Fibroblast of the aortic adventitia (primary cell): ENCODE results near the gene SDF2. TPM values are rescaled to one million over a fixed set of nuclear protein-coding genes. Genes with fewer than 3 reads are reported as not detected.
"Not testable (repeated sequence)": the region's sequence is repeated elsewhere in the genome, so short reads cannot be mapped to it uniquely, and the experiment has no call there.

Experiments used
- DNase-seq: peaks from one replicate; pipeline ENCODE4 v3.0.0-alpha.2; 2010; ENCODE audit warnings: low read depth
- H3K4me3 ChIP-seq: 2 replicates; pipeline ENCODE4 v1.5.1; 2011; ENCODE audit warnings: low read depth, mild to moderate bottlenecking, control low read depth, low read length, moderate library complexity
- total RNA-seq: library from RNA; depleted of rRNA; stranded (reverse); fragments of >200 nt; gene quantifications from 2 replicates; pipeline ENCODE4 v1.2.3, GENCODE V29; 2012; ENCODE audit warnings: low replicate concordance
- TF ChIP-seq, protein P1 (sequence below): IDR thresholded peaks from 2 replicates; pipeline ENCODE4 v1.5.1; 2011; ENCODE audit warnings: mild to moderate bottlenecking, low read length, control low read depth, inconsistent platforms; ENCODE audit not compliant: insufficient read depth

Gene SDF2
- total RNA-seq, 1 donor = 36.9 TPM

DNA sequence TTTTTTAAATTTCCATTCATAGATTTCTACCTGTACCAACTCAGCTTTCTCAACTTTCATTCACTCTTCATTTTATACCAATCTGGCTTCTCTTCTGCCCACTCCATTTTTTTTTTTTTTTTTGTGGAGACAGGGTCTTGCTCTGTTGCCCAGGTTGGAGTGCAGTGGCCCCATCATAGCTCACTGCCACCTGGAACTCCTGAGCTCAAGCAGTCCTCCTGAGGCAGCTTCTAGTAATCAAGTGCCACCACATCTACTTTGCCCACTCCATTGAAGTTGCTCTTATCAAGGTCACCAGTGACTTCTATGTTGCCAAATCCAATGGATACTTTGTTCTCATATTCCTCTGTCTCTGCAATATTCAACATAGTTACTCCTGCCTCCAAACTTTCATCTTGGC is 2.0 kb upstream of the SDF2 start:
- TF ChIP-seq, protein P1, sequence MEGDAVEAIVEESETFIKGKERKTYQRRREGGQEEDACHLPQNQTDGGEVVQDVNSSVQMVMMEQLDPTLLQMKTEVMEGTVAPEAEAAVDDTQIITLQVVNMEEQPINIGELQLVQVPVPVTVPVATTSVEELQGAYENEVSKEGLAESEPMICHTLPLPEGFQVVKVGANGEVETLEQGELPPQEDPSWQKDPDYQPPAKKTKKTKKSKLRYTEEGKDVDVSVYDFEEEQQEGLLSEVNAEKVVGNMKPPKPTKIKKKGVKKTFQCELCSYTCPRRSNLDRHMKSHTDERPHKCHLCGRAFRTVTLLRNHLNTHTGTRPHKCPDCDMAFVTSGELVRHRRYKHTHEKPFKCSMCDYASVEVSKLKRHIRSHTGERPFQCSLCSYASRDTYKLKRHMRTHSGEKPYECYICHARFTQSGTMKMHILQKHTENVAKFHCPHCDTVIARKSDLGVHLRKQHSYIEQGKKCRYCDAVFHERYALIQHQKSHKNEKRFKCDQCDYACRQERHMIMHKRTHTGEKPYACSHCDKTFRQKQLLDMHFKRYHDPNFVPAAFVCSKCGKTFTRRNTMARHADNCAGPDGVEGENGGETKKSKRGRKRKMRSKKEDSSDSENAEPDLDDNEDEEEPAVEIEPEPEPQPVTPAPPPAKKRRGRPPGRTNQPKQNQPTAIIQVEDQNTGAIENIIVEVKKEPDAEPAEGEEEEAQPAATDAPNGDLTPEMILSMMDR = no peak
- peak overlapping the region; percentile 97 for H3K4me3 ChIP-seq
- DNase-seq = no peak

DNA sequence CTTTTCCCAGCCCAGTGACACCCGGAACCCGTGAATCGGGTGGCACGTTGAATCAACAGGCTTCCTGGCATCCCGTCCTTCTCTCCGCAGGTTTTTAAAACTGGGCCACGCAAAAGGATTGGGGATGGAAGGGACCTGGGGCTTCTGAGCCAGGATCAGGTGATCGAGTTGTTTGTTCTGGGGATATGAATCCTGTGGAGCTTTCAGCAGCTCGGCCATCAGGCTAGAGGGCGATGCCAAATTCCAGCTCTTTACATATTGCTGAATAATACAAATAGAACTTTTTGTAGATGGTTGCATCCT is 772 bp upstream of the SDF2 start:
- DNase-seq = no peak
- TF ChIP-seq, protein P1 = no peak
- peak overlapping the region; percentile 97 for H3K4me3 ChIP-seq

DNA sequence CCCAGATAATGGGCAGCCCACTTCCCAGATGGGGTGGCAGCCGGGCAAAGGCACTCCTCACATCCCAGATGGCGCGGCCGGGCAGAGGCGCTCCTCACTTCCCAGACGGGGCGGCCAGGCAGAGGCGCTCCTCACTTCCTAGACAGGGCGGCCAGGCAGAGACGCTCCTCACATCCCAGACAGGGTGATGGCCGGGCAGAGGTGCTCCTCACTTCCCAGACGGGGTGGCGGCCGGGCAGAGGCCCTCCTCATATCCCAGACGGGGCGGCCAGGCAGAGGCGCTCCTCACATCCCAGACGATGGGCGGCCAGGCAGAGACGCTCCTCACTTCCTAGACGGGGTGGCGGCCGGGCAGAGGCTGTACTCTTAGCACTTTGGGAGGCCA is 2.2 kb downstream of the SDF2 start:
- not testable (repeated sequence) for H3K4me3 ChIP-seq, DNase-seq

DNA sequence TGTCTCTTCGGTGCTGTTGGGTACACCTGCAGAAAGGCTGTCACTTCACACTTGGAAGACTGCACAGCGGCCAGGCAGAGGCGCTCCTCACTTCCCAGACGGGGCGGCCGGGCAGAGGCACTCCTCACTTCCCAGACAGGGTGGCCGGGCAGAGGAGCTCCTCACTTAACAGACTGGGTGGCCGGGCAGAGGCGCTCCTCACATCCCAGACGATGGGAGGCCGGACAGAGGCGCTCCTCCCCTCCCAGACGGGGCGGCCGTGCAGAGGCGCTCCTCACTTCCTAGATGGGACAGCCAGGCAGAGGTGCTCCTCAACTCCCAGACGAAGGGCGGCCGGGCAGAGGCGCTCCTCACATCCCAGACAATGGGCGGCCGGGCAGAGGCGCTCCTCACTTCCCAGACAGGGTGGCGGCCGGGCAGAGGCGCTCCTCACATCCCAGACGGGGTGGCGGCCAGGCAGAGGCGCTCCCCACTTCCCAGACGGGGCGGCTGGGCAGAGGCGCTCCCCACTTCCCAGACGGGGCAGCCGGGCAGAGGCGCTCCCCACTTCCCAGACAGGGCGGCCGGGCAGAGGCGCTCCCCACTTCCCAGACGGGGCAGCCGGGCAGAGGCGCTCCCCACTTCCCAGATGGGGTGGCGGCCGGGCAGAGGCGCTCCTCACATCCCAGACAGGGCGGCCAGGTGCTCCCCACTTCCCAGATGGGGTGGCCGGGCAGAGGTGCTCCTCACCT is 2.8 kb downstream of the SDF2 start:
- DNase-seq, H3K4me3 ChIP-seq: not testable (repeated sequence)

DNA sequence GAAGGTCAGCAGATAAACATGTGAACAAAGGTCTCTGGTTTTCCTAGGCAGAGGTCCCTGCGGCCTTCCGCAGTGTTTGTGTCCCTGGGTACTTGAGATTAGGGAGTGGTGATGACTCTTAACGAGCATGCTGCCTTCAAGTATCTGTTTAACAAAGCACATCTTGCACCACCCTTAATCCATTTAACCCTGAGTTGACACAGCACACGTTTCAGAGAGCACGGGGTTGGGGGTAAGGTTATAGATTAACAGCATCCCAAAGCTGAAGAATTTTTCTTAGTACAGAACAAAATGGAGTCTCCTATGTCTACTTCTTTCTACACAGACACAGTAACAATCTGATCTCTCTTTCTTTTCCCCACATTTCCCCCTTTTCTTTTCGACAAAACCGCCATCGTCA is 3.4 kb downstream of the SDF2 start:
- H3K4me3 ChIP-seq, DNase-seq: not testable (repeated sequence)

DNA sequence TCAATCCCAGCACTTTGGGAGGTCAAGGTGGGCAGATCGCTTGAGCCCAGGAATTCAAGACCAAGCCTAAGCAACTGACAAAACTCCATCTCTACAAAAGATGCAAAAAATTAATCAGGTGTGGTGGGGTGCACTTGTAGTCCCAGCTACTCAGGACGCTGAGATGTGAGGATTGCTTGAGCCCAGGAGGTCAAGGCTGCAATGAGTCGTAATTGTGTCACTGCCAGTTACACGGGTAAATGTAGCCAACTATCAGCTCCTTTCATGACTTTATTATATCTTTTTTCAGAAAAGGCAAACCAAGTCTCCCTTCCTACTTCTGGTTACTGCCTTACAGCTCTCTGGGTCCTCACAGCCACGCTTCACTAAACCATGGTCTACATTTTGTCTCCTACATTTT is 4.0 kb downstream of the SDF2 start:
- TF ChIP-seq, protein P1 = no peak
- peak; percentile 24 for DNase-seq

DNA sequence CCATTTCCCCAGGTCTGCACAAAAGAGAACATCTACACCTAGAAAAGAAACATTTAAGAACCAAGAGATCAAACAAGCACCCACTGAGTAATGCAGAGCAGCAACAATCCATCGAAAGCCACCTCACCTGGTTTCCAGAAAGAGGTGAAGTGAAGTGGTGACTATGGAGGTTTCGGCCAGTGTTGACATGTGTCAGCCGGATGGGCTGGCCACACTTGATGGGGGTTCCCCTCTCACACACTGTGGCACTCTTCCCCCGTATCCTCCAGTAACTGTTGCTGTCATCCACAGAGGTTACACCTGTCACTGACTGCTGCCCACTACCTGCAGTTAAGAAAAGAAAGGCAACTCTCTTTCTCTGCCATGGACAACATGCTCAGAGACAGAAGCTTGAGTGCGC is 6.5 kb downstream of the SDF2 start:
- DNase-seq = no peak
- H3K4me3 ChIP-seq = no peak overlapping the region
- TF ChIP-seq, protein P1 = no peak

More for the DNA sequence above, 4.0 kb downstream of the SDF2 start:
- no peak overlapping the region for H3K4me3 ChIP-seq

DNA sequence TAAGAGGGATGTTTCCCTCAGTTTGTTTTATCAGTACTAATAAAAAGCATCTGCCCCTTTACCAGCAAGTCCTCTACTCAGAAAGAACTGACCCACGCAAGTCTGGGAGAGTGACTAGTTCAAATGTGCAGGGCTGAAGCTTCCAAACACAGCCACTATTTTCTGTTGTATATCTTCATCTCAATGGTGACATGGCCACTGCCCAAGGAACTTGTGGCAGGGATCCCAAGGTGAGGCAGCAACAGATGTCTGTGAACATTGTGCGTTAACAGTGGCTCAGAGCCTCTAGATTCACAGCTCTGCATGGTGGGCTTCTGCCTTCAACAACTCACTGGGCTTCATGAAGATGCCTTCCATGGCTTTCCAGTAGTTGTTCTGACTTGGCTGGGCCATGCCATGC is 13.0 kb downstream of the SDF2 start:
- TF ChIP-seq, protein P1 = no peak
- H3K4me3 ChIP-seq = no peak overlapping the region
- no peak for DNase-seq
